H1 (cell line): ENCODE data around the gene RMP24.

Source experiments
- CTCF ChIA-PET: fragments of 300-600 bp; sonication (Branson Sonifier 250); formaldehyde crosslinking; loops from one replicate; lab custom pipeline; 2021; ENCODE audit not compliant: partially characterized antibody; lab: Charles Lee
- POLR2A ChIA-PET: fragments of 300-600 bp; sonication (Branson Sonifier 250); formaldehyde crosslinking; loops from one replicate; lab custom pipeline; 2021; ENCODE audit warnings: inconsistent platforms; ENCODE audit not compliant: partially characterized antibody; lab: Charles Lee
- DNase-seq, 2 experiments: peaks; one replicate each; pipeline versions ENCODE4 v3.0.0 to v3.0.0-alpha.2; 2010 to 2022; ENCODE audit warnings: low spot score in 2 of 2, low read depth in 1 of 2, mixed read lengths in 1 of 2
- FAIRE-seq: peaks from 2 replicates; lab custom pipeline; 2011; peaks lifted over from hg19 to GRCh38; lab: Jason Lieb, UNC
- H2AFZ ChIP-seq: 2 replicates; pipeline ENCODE4 v1.8.1; 2012; ENCODE audit warnings: low read length, inconsistent platforms
- H2AK5ac ChIP-seq: 2 replicates; pipeline ENCODE4 v1.6.1; 2013; ENCODE audit warnings: low read depth, low read length
- H2BK120ac ChIP-seq: replicated peaks from 2 replicates; pipeline ENCODE3; 2013; ENCODE audit warnings: low read depth, low read length, inconsistent platforms
- H2BK12ac ChIP-seq: 2 replicates; pipeline ENCODE4 v1.6.1; 2013; ENCODE audit warnings: low read depth, low read length
- H2BK15ac ChIP-seq: 2 replicates; pipeline ENCODE4 v1.6.1; 2013; ENCODE audit warnings: low read length
- H2BK20ac ChIP-seq: 2 replicates; pipeline ENCODE4 v1.6.1; 2013; ENCODE audit warnings: low read length
- H2BK5ac ChIP-seq: 2 replicates; pipeline ENCODE4 v1.6.1; 2013; ENCODE audit warnings: low read depth, low read length
- H3K14ac ChIP-seq: 2 replicates; pipeline ENCODE4 v1.6.1; 2013; ENCODE audit warnings: inconsistent platforms; ENCODE audit not compliant: insufficient read length
- H3K18ac ChIP-seq: 2 replicates; pipeline ENCODE4 v1.6.1; 2013; ENCODE audit warnings: low read length; ENCODE audit errors: extremely low read depth
- H3K23ac ChIP-seq: 2 replicates; pipeline ENCODE4 v1.6.1; 2013; ENCODE audit warnings: inconsistent platforms; ENCODE audit not compliant: insufficient read length
- H3K23me2 ChIP-seq: 2 replicates; pipeline ENCODE4 v1.6.1; 2013; ENCODE audit warnings: low read depth, low read length
- H3K27ac ChIP-seq: 2 replicates; pipeline ENCODE4 v1.6.1; 2011; ENCODE audit warnings: low read depth, low read length, inconsistent platforms
- H3K27me3 ChIP-seq, 4 experiments: replicated peaks in 1 of 4; 1 replicate in 1 of 4; 2 replicates in 3 of 4; pipeline versions ENCODE4 v1.6.1 to v1.8.1; 2011 to 2013; ENCODE audit warnings: low read length in 3 of 4, mild to moderate bottlenecking in 3 of 4, inconsistent platforms in 2 of 4, mixed read lengths in 2 of 4, moderate library complexity in 1 of 4; ENCODE audit not compliant: control insufficient read depth in 3 of 4, insufficient read depth in 3 of 4; ENCODE audit errors: extremely low read depth in 1 of 4
- H3K36me3 ChIP-seq, 4 experiments: 2 replicates each; pipeline versions ENCODE4 v1.6.1 to v1.8.1; 2011 to 2013; ENCODE audit warnings: mild to moderate bottlenecking in 4 of 4, low read length in 3 of 4, moderate library complexity in 2 of 4, control low read depth in 1 of 4, inconsistent platforms in 1 of 4; ENCODE audit not compliant: insufficient read depth in 4 of 4, control insufficient read depth in 2 of 4
- H3K4ac ChIP-seq: replicated peaks from 2 replicates; pipeline ENCODE3; 2013; ENCODE audit warnings: low read length, low read depth, mixed read lengths, inconsistent platforms; ENCODE audit not compliant: insufficient read length
- H3K4me1 ChIP-seq, 4 experiments: replicated peaks in 1 of 4; 1 replicate in 1 of 4; 2 replicates in 3 of 4; pipeline versions ENCODE4 v1.6.1 to v1.8.1; 2011 to 2013; ENCODE audit warnings: low read length in 3 of 4, inconsistent platforms in 2 of 4, mixed read lengths in 1 of 4; ENCODE audit not compliant: insufficient read depth in 4 of 4, control insufficient read depth in 3 of 4
- H3K4me2 ChIP-seq, 2 experiments: 2 replicates each; pipeline versions ENCODE4 v1.6.1 to v1.8.1; 2011 to 2013; ENCODE audit warnings: low read depth in 2 of 2, low read length in 2 of 2, control low read depth in 1 of 2, inconsistent platforms in 1 of 2, mild to moderate bottlenecking in 1 of 2; ENCODE audit not compliant: insufficient read depth in 1 of 2
- H3K4me3 ChIP-seq, 4 experiments: fragments of 200-600, 300-600 bp in 1 of 4; sonication (generic), shearing (Covaris generic), sonication (Bioruptor Twin) in 1 of 4; 2 replicates each; pipeline versions ENCODE4 v1.5.1 to v1.8.1; 2011 to 2016; ENCODE audit warnings: low read length in 4 of 4, low read depth in 3 of 4, control low read depth in 2 of 4, inconsistent platforms in 2 of 4, mild to moderate bottlenecking in 2 of 4, mixed read lengths in 1 of 4, moderate library complexity in 1 of 4; ENCODE audit not compliant: insufficient read depth in 2 of 4; ENCODE audit errors: extremely low read depth in 1 of 4
- H3K56ac ChIP-seq: replicated peaks from 2 replicates; pipeline ENCODE3; 2013; ENCODE audit warnings: low read depth, mild to moderate bottlenecking, mixed read lengths, low read length, inconsistent platforms; ENCODE audit not compliant: insufficient read length
- H3K79me1 ChIP-seq: 2 replicates; pipeline ENCODE4 v1.6.1; 2013; ENCODE audit warnings: low read depth, low read length, control low read depth
- H3K79me2 ChIP-seq, 2 experiments: 2 replicates each; pipeline versions ENCODE4 v1.6.1 to v1.8.1; 2012 to 2013; ENCODE audit warnings: low read length in 2 of 2, mild to moderate bottlenecking in 2 of 2, inconsistent platforms in 1 of 2; ENCODE audit not compliant: insufficient read depth in 2 of 2, control insufficient read depth in 1 of 2
- H3K9ac ChIP-seq, 4 experiments: replicated peaks in 1 of 4; 1 replicate in 1 of 4; 2 replicates in 3 of 4; pipeline versions ENCODE4 v1.6.1 to v1.8.1; 2011 to 2013; ENCODE audit warnings: low read depth in 3 of 4, low read length in 3 of 4, control low read depth in 2 of 4, mild to moderate bottlenecking in 2 of 4, moderate library complexity in 2 of 4, inconsistent platforms in 1 of 4; ENCODE audit errors: extremely low read depth in 1 of 4
- H3K9me3 ChIP-seq, 2 experiments: 2 replicates each; pipeline versions ENCODE4 v1.6.1 to v1.8.1; 2012 to 2013; ENCODE audit warnings: mild to moderate bottlenecking in 2 of 2, moderate library complexity in 2 of 2, control low read depth in 1 of 2, inconsistent platforms in 1 of 2, low read depth in 1 of 2, low read length in 1 of 2, mixed read lengths in 1 of 2; ENCODE audit not compliant: insufficient read depth in 2 of 2
- H4K20me1 ChIP-seq, 2 experiments: replicated peaks in 1 of 2; 2 replicates each; pipeline versions ENCODE3 to v1.8.1; 2011 to 2013; ENCODE audit warnings: inconsistent platforms in 2 of 2, low read length in 2 of 2, mild to moderate bottlenecking in 1 of 2; ENCODE audit not compliant: insufficient read depth in 2 of 2, control insufficient read depth in 1 of 2
- H4K5ac ChIP-seq: 2 replicates; pipeline ENCODE4 v1.6.1; 2013; ENCODE audit warnings: low read length, low read depth, mixed read lengths, inconsistent platforms; ENCODE audit not compliant: insufficient read length
- H4K8ac ChIP-seq: 2 replicates; pipeline ENCODE4 v1.8.0; 2013; ENCODE audit warnings: mild to moderate bottlenecking, moderate library complexity, low read length, inconsistent platforms; ENCODE audit not compliant: insufficient read depth; ENCODE audit errors: extremely low read depth
- H4K91ac ChIP-seq: replicated peaks from 2 replicates; pipeline ENCODE3; 2013; ENCODE audit warnings: low read length, mixed read lengths, inconsistent platforms; ENCODE audit not compliant: insufficient read length
- ASH2L ChIP-seq: fragments of 200-600, 300-600 bp; sonication (generic); IDR thresholded peaks from one replicate; pipeline ENCODE4 v1.7.1; 2017; ENCODE audit warnings: low read length
- ATF2 ChIP-seq: IDR thresholded peaks from 2 replicates; pipeline ENCODE4 v1.6.1; 2012; ENCODE audit warnings: low read length, inconsistent platforms
- ATF3 ChIP-seq: IDR thresholded peaks from 2 replicates; pipeline ENCODE4 v1.6.1; 2011; ENCODE audit warnings: low read depth, mild to moderate bottlenecking, low read length; ENCODE audit not compliant: insufficient read depth
- BCL11A ChIP-seq, 2 experiments: IDR thresholded peaks; one replicate each; pipeline ENCODE4 v1.6.1; 2011; ENCODE audit warnings: low read depth in 2 of 2, low read length in 2 of 2, mild to moderate bottlenecking in 2 of 2
- CHD2 ChIP-seq: IDR thresholded peaks from 2 replicates; pipeline ENCODE4 v1.6.1; 2012; ENCODE audit warnings: low read length, improper control_type of control experiment
- CREB1 ChIP-seq: IDR thresholded peaks from 2 replicates; pipeline ENCODE4 v1.6.1; 2012; ENCODE audit warnings: inconsistent platforms
- EGR1 ChIP-seq: IDR thresholded peaks from 2 replicates; pipeline ENCODE4 v1.6.1; 2011; ENCODE audit warnings: low read depth, low read length, borderline replicate concordance
- KDM1A ChIP-seq: fragments of 200-600, 300-600 bp; sonication (generic); IDR thresholded peaks from 2 replicates; pipeline ENCODE4 v1.7.1; 2016; ENCODE audit warnings: mild to moderate bottlenecking, low read length, borderline replicate concordance
- NANOG ChIP-seq: IDR thresholded peaks from 2 replicates; pipeline ENCODE4 v1.6.1; 2011; ENCODE audit warnings: low read length, low read depth, mild to moderate bottlenecking, inconsistent platforms; ENCODE audit not compliant: insufficient read depth, poor library complexity, severe bottlenecking
- SIX5 ChIP-seq: IDR thresholded peaks from 2 replicates; pipeline ENCODE4 v1.6.1; 2011; ENCODE audit warnings: mild to moderate bottlenecking, low read depth, low read length
- SP4 ChIP-seq: IDR thresholded peaks from 2 replicates; pipeline ENCODE4 v1.6.1; 2012; ENCODE audit warnings: low read length, inconsistent platforms
- SUZ12 ChIP-seq: fragments of 200-600 bp; sonication (generic); IDR thresholded peaks from 2 replicates; pipeline ENCODE4 v1.6.1; 2012; ENCODE audit warnings: mild to moderate bottlenecking, inconsistent platforms, low read length, moderate library complexity, mixed read lengths
- TBP ChIP-seq: IDR thresholded peaks from 2 replicates; pipeline ENCODE4 v1.6.1; 2011; ENCODE audit warnings: low read depth, low read length, improper control_type of control experiment
- TCF12 ChIP-seq: IDR thresholded peaks from 2 replicates; pipeline ENCODE4 v1.6.1; 2011; ENCODE audit warnings: low read depth, mild to moderate bottlenecking, low read length
- WGBS, 2 experiments: shearing (Covaris generic) in 1 of 2; methylation state at CpG; one replicate each; pipeline versions ENCODE4 v1.1.6 to v1.1.7; 2013 to 2015; ENCODE audit warnings: low lambda C conversion rate in 2 of 2, mixed read lengths in 2 of 2, inconsistent platforms in 1 of 2, low coverage in 1 of 2, missing lambda C conversion rate in 1 of 2; ENCODE audit not compliant: insufficient replicate concordance in 2 of 2, insufficient coverage in 1 of 2, insufficient read length in 1 of 2; ENCODE audit errors: extremely low coverage in 1 of 2, missing lambda C conversion rate in 1 of 2; 5-methylcytosine and 5-hydroxymethylcytosine counted together

The RMP24 gene

GRCh38 chr18:35993013-35993412 lies 20.5 kb downstream of the RMP24 start:
- no peak for DNase-seq
- H2AFZ ChIP-seq = no peak overlapping the region
- FAIRE-seq = no peak
- H3K18ac ChIP-seq = no peak overlapping the region
- H4K5ac ChIP-seq = no peak overlapping the region
- no peaks in the 10 kb centered on the region for H3K4me1 ChIP-seq
- H3K9ac ChIP-seq = no peak overlapping the region
- no peak overlapping the region for H3K56ac ChIP-seq
- WGBS, 2 experiments = 96 to 100% methylated on average over 1 to 6 of the region's 6 CpGs
- POLR2A ChIA-PET = interaction anchor here (0.5 to 2.6 kb wide), 6 partner anchors 8 to 196 kb away, joined by 3 to 10 read pairs (median 4); partner anchors contain the start of gene RMP24
- no peak overlapping the region for H2AK5ac ChIP-seq
- no peak overlapping the region for H2BK12ac ChIP-seq
- no peak overlapping the region for H4K91ac ChIP-seq
- no peaks in the 10 kb centered on the region for H3K79me2 ChIP-seq
- H3K4ac ChIP-seq = no peak overlapping the region
- H2BK20ac ChIP-seq = no peak overlapping the region
- no peak overlapping the region for H3K23ac ChIP-seq
- H2BK120ac ChIP-seq = no peak overlapping the region
- H3K4me3 ChIP-seq = no peak overlapping the region
- CTCF ChIA-PET = interaction anchor here (0.6 to 2.1 kb wide), 6 partner anchors 9 to 329 kb away, joined by 3 to 7 read pairs (median 4); no protein-coding TSS in a partner anchor
- H3K4me2 ChIP-seq = no peak overlapping the region
- H3K36me3 ChIP-seq = peaks cover 0 to 21% (median 13%) of the 10 kb centered on the region in 4 experiments; a peak in 5 of 8 replicates
- no peak overlapping the region for H3K27ac ChIP-seq
- H3K23me2 ChIP-seq = no peaks in the 10 kb centered on the region
- H2BK15ac ChIP-seq = no peak overlapping the region
- no peak overlapping the region for H2BK5ac ChIP-seq
- no peaks in the 10 kb centered on the region for H3K9me3 ChIP-seq
- no peak overlapping the region for H4K8ac ChIP-seq
- no peaks in the 10 kb centered on the region for H3K79me1 ChIP-seq
- H3K14ac ChIP-seq = no peak overlapping the region
- H4K20me1 ChIP-seq = no peaks in the 10 kb centered on the region
- H3K27me3 ChIP-seq = no peaks in the 10 kb centered on the region
- no peak for TF ChIP-seq ATF2
- TF ChIP-seq ASH2L = no peak
- no peak for TF ChIP-seq KDM1A
- TF ChIP-seq CHD2 = no peak
- no peak for TF ChIP-seq TCF12
- TF ChIP-seq CREB1 = no peak
- TF ChIP-seq TBP = no peak
- no peak for TF ChIP-seq SP4
- TF ChIP-seq SUZ12 = no peak
- TF ChIP-seq ATF3 = no peak
- no peak for TF ChIP-seq EGR1
- TF ChIP-seq NANOG = no peak
- TF ChIP-seq SIX5 = no peak
- TF ChIP-seq BCL11A (IDR thresholded peaks at IDR 0.05; ENCODE audit: low read depth in 2 of 2, low read length in 2 of 2) = no peak
